CMK (cell line): ENCODE results near the gene ZNF865.
"Not testable (repeated sequence)": the region's sequence is repeated elsewhere in the genome, so short reads cannot be mapped to it uniquely, and the experiment has no call there.

Experiments
- DNase-seq: peaks from one replicate; pipeline ENCODE4 v3.0.0-alpha.2; 2010; ENCODE audit warnings: low read depth

The ZNF865 gene

DNA sequence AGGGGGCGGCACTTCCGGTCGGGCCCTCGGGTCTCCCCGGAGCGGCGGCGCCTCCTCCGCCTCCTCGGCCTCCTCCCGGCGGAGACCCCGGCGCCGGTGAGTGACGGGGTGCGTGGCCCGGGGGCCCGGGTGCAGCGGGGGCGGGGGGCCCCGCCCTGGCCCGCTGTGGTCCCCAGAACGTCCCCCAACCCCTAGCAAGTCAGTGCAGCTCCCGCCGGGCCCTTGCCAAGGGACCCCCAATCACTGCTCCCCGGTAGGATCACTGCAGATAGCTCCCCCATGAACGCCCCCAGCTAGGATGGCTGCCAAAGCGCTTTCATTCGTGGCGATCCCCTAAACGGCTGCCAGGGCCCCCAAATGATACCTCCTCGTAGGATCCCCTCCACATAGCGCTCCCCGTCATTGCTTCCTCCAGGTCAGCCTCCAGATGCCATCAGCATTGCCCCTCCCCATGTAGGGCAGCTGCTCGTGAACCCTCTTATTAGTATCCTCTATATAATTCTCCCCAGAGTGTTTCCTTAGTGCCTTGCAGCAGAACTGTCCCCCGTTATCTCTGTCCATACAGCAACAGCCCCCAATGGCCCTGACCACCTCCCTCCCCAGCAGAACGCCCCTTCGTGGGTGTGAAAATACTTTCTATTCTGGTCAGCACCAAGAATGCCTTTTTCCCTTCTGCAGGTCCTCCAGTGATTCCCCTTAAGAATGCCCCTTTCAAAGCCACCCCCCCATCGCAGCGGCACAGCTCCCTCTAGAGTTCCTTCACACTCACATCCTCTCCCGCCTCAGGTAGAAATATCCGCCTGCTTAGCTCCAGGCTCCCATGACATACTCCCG, at the start of gene ZNF865:
Gene ZNF865 (plus strand): TSS at position 11 of the 834 bp plus-strand sequence. CDS start 7,972 bp downstream, outside the sequence.
- peak; percentile 70 for DNase-seq

DNA sequence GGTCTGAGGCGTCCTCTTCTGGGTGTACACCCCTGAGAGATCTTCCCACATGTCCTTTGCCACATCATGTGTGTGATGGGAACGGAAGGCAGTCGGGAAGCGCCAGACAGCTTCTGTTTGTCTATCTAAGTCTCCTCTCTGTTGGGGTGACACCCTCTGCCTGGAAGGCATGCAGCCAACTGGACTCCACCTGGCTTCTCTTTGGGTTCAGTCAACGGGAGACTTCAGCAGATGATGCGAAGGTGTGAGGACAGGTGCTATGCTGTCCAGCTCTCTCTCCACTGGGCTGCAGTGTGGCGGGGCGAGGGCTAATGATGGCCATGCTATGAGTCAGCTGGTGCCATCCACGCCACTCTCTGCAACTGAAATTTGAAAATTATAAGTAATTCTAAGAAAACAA, 45.8 kb upstream of the ZNF865 start:
- no peak for DNase-seq

- no peak for DNase-seq
Observed at GRCh38 chr19:55563261-55563690, 42.2 kb upstream of the ZNF865 start.

DNA sequence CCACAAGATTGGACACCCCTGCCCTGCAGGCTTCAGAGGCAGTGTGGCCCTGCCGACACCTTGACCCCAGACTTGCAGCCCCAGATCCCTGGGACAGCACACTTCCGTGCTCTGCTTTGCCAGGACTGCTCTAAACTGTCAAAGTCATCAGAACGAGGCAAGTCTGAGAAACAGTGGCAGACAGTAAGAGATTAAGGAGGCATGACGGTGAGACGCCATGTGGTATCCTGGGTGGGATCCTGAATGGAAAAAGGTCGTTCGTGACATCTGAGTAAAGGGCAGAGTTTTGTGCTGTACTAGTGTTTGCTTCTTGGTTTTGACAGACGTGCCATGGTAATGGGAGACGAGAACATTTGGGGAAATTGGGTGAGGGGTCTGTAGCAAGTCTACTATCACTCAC, 38.6 kb upstream of the ZNF865 start:
- no peak for DNase-seq

DNA sequence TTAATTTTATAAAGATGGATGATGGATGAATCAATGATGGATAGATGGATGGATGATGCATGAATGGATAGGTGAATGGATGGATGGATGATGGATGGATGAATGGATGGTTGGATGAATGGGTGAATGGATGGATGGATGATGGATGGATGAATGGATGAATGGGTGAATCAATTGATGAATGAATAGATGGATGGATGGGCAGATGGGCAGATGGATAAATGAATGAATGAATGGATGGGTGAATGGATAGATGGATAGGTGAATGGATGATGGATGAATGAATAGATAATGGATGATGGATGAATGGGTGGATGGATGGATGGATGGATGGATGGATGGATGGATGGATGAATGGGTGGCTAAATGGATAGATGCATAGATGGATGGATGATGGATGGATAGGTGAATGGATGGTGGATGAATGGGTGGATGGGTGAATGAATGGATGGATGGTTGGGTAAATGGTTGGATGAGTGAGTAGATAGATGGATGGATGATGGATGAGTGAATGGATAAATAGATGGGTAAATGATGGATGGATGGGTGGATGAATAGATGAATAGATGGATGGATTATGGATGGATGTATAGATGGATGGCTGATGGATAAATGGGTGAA, 37.6 kb upstream of the ZNF865 start:
- DNase-seq = no peak

DNA sequence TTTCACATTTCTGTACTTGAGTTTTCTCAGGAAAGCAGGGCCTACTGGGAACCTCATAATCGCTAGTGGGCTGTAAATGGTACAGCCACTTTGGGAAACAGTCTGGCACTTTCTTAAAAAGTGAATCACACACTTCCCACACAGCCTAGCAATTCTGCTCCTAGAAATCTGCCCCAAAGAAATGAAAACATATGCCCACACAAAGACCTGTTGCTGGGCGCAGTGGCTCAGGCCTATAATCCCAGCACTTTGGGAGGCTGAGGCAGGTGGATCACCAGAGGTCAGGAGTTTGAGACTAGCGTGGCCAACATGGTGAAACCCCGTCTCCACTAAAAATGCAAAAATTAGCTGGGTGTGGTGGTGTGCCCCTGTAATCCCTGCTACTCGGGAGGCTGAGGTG, 36.0 kb upstream of the ZNF865 start:
- DNase-seq = not testable (repeated sequence)

GRCh38 chr19:55573929-55574328, 31.5 kb upstream of the ZNF865 start:
- DNase-seq = not testable (repeated sequence)

GRCh38 chr19:55576746-55577145, 28.7 kb upstream of the ZNF865 start:
- no peak for DNase-seq

DNA sequence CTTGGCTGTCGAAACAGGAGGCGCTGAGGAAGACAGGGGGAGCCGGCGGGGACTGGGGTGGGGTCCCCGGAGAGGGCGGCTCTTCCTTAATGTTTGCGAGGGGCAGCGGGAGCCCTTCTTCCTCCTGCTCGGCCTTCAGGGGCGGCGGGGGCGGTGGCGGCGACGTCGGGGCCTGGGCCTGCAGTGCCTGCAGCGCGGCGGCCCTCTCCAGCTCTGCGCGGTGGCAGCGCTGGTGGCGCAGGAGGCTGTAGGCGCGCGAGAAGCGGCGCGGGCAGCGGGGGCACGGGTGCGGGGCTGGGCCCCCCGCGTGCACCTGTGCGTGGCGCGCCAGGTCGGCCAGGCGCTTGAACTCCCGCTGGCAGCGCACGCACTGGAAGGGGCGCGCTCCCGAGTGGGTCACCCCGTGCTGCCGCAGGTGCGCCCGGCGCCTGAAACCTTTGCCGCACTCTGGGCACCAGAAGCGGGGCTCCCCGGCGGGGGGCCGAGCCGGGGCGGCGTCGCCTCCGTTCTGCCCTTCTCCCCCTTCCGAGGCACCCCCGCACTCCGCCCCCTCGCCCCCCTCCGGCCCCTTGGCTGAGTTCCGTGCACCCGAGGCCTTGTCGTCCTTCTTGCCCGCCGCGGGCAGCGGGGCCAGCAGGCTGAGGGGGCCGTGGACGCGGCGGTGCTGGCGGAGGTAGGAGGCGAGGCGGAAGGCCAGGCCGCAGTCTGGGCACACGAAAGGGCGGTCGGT, 27.3 kb upstream of the ZNF865 start:
- no peak for DNase-seq

DNA sequence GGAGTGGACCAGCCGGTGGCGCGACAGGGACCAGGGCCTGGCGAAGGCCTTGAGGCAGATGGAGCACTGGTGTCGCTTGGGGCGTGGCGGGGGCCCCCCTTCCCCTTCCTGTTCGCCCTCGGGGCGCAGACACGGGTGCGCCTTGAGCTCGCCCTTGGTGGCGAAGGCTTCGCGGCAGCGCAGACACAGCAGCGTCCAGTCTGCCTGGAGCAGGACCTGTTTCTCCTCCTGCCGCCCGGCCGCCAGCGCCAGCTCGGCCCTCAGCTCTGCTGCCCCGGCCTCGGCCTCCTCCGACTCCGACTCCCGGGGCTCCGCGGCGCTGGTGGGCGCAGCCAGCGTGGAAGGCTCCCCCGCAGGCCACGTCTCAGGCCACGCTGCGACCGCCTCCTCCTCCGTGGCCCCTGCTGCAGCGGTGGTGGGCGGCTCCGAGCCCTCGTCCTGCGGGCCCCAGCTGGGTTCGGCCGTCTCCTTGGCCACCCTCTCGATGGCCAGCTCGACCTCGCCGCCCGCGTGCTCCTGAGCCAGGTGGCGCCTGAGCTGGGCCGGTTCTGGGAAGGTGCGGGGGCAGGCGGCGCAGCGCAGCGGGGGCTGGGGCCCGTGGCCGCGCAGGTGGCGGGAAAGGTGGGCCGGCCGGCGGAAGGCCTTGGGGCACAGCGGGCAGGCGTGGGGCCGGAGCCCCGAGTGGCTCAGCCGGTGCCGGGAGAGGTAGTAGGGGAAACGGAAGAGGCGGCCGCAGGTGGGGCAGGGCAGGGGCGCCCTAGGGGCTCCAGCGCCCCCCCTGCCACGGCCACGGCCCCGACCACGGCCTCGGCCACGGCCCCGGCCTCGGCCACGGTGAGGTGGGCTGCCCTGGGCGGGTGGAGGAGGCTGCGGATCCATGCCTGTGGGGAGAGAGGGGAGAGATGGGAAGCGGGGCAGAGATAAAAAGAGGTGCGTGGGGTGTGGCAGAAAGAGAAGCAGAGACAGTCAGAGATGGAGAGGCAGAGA, 26.4 kb upstream of the ZNF865 start:
- DNase-seq = no peak

DNA sequence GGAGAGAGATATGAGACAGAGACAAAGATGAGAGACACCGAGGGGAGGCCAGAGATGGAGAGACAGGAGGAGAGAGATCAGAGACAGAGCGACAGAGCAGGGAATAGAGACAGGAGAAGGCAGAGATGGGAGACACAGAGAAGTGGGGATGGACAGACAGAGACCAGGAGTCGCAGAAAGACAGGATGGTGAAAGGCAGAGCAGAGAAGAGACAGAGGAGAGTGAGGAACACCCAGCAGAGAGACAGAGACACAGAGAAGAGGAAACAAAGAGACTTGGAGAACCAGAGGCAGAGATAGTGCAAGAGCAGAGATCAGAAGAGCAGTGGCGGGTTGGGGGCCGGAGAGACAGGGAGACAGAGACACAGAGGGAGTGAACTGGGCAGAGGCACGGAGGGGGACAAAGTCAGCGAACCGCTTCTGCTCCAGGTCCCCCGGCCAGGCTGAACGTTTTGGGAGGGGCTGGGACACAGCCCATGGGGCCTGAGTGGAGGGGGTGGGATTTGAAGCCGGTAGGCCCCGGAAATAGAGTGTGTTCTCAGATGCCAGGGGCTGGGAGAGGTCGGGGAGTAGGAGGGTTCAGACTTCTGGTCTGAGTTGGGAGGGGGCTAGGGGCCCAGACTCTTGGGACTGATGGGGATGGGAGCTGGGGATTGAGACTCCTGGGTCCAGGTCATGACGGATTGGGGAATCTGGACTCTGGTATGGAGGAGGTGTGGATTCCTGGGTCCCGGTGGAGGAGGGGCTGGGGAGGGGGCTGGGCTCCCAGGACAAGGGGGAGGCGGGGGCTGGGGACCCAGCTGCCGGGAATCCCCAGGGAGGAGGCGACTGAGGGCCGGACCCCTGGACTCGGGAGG, 25.5 kb upstream of the ZNF865 start:
- DNase-seq = no peak

- peak; percentile 89 for DNase-seq
Observed at GRCh38 chr19:55580628-55581144, 24.8 kb upstream of the ZNF865 start, which contains the start of gene ZNF579. Gene ZNF579, minus strand, starts transcription at chr19:55580848. Its CDS starts 1,209 bp downstream, at chr19:55579639.

- DNase-seq = no peak
Observed at GRCh38 chr19:55581145-55581822, 24.2 kb upstream of the ZNF865 start.

- DNase-seq = no peak
Observed at GRCh38 chr19:55581823-55582223, 23.6 kb upstream of the ZNF865 start.

GRCh38 chr19:55582284-55582683, 23.2 kb upstream of the ZNF865 start:
- DNase-seq = not testable (repeated sequence)

DNA sequence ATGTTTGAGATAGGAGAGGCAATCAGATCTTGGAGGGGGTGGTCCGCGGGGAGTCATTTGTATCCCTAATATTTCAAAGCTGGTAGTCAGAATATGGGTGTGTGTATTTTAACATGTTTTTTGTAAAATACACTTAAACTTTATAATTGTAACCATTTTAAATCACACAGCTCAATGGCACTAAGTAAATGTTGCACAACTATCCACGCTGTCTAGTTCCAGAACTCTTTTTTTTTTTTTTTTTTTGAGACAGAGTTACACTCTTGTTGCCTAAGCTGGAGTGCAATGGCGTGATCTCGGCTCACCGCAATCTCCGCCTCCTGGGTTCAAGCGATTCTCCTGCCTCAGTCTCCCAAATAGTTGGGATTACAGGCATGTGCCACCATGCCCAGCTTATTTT, 21.6 kb upstream of the ZNF865 start:
- DNase-seq = not testable (repeated sequence)

DNA sequence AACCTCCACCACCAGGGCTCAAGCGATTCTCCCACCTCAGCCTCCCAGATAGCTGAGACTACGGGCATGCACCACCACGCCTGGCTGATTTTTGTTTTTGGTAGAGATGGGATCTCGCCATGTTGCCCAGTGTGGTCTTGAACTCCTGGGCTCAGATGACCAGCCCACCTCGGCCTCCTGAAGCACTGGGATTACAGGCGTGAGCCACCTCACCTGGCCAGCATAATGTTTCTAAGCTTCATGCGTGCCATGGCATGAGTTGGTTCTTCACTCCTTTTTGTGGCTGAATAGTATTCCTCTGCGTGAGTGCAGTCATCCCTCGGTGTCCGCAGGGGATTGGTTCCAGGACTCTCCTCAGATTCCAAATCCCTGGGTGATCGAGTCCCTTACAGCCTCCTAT, 20.6 kb upstream of the ZNF865 start:
- DNase-seq = no peak

GRCh38 chr19:55585658-55586339, 19.6 kb upstream of the ZNF865 start:
- DNase-seq = no peak
